PFSK-1 (cell line): Measurements from ENCODE around the gene USE1.

ENCODE experiments used
- FOXP2 ChIP-seq: optimal IDR thresholded peaks from 2 replicates; pipeline ENCODE3; 2011; ENCODE audit warnings: borderline replicate concordance, control low read depth, inconsistent platforms; ENCODE audit not compliant: insufficient read depth; ENCODE audit errors: extremely low read length, extremely low read depth
- POLR2AphosphoS5 ChIP-seq: IDR thresholded peaks from 2 replicates; pipeline ENCODE4 v1.6.1; 2012; ENCODE audit warnings: low read depth, mild to moderate bottlenecking, control low read depth, low read length, moderate library complexity
- SIN3A ChIP-seq: IDR thresholded peaks from 2 replicates; pipeline ENCODE4 v1.6.1; 2012; ENCODE audit warnings: mild to moderate bottlenecking, low read length, moderate library complexity, borderline replicate concordance; ENCODE audit not compliant: insufficient read depth
- TAF1 ChIP-seq: IDR thresholded peaks from 2 replicates; pipeline ENCODE4 v1.6.1; 2012; ENCODE audit warnings: low read length, control low read depth, borderline replicate concordance; ENCODE audit not compliant: insufficient read depth
- TF ChIP-seq, protein P1 (sequence below), 2 experiments: IDR thresholded peaks; 2 replicates each; pipeline versions ENCODE4 v1.6.1 to v1.8.0; 2011 to 2012; ENCODE audit warnings: low read depth in 2 of 2, low read length in 2 of 2, control low read depth in 1 of 2, inconsistent platforms in 1 of 2, mild to moderate bottlenecking in 1 of 2, moderate library complexity in 1 of 2; ENCODE audit not compliant: insufficient read depth in 1 of 2

DNA sequence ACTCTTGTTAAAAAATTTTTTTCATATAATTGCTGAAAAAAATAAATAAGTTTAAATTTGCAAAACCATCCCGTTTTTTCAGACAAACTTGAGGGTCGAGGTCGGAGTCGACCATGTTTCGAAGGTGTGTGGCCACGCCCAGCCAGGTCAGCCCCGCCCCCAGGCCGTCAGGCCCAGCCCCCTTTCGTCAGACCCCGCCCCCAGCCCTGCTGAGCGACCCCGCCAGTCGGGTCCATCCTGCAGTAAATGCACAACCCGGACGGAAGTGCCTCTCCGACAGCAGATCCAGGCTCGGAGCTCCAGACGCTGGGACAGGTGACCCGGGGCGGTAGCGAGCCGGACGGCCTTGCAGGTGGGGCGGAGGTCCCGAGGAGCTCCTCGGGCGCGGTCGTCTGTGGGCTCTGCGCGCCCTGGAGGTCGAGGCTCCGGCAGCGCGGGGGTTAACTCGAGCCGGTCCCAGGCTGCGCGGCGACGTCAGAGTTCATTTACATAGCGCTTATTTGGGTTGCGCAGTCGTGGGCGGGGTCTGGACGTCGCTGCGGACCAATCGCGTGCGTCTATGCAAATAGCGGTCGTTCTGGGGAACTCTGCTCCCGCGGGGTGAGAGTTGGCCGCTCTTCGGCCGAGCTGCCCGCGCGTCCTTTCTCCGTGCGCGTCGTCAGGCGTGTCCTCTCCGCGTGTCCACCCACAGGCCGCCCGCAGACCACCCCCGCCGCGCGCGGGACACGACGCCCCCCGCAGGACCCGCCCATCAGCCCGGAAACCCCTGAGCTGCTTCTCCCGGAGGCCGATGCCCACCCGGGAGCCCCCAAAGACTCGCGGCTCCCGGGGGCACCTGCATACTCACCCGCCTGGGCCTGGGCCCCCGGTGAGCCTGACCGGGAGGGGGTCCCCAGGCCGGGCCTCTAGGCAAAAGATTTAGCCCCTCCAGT is 11.1 kb downstream of the USE1 start, which contains the start of gene OCEL1:
- TF ChIP-seq POLR2AphosphoS5 (peak; percentile 77), TAF1 (no peak; the same call in 1 of the 2 replicates), FOXP2 (peak; percentile 82), SIN3A (no peak)
- TF ChIP-seq, protein P1, sequence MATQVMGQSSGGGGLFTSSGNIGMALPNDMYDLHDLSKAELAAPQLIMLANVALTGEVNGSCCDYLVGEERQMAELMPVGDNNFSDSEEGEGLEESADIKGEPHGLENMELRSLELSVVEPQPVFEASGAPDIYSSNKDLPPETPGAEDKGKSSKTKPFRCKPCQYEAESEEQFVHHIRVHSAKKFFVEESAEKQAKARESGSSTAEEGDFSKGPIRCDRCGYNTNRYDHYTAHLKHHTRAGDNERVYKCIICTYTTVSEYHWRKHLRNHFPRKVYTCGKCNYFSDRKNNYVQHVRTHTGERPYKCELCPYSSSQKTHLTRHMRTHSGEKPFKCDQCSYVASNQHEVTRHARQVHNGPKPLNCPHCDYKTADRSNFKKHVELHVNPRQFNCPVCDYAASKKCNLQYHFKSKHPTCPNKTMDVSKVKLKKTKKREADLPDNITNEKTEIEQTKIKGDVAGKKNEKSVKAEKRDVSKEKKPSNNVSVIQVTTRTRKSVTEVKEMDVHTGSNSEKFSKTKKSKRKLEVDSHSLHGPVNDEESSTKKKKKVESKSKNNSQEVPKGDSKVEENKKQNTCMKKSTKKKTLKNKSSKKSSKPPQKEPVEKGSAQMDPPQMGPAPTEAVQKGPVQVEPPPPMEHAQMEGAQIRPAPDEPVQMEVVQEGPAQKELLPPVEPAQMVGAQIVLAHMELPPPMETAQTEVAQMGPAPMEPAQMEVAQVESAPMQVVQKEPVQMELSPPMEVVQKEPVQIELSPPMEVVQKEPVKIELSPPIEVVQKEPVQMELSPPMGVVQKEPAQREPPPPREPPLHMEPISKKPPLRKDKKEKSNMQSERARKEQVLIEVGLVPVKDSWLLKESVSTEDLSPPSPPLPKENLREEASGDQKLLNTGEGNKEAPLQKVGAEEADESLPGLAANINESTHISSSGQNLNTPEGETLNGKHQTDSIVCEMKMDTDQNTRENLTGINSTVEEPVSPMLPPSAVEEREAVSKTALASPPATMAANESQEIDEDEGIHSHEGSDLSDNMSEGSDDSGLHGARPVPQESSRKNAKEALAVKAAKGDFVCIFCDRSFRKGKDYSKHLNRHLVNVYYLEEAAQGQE (IDR thresholded peaks at IDR 0.05; ENCODE audit: insufficient read depth in 1 of 2, low read depth in 2 of 2, low read length in 2 of 2): no peak
